CD14-positive monocyte (primary cell): ENCODE data around the gene SLC35A2. TPM values are rescaled to one million over a fixed set of nuclear protein-coding genes. Genes with fewer than 3 reads are reported as not detected.
"Not testable (repeated sequence)": the region's sequence is repeated elsewhere in the genome, so short reads cannot be mapped to it uniquely, and the experiment has no call there.

Source experiments
- DNase-seq, 3 donors: peaks; one replicate each; pipeline ENCODE4 v3.0.0-alpha.2; 2011 to 2022
- H2AFZ ChIP-seq: 2 replicates; pipeline ENCODE4 v1.6.0; 2012; ENCODE audit warnings: mild to moderate bottlenecking, low read depth, low read length, inconsistent platforms; ENCODE audit not compliant: insufficient read depth, poor library complexity, severe bottlenecking
- H3K27ac ChIP-seq, 2 donors: 1 replicate in 1 of 2; 2 replicates in 1 of 2; pipeline ENCODE4 v1.5.1; 2012 to 2013; ENCODE audit warnings: low read length in 2 of 2, control low read depth in 1 of 2, inconsistent platforms in 1 of 2, low read depth in 1 of 2, mild to moderate bottlenecking in 1 of 2
- H3K27me3 ChIP-seq, 2 donors: one replicate each; pipeline versions ENCODE4 v1.6.0 to v1.6.1; 2011 to 2013; ENCODE audit warnings: low read length in 2 of 2; ENCODE audit not compliant: control insufficient read depth in 2 of 2, insufficient read depth in 2 of 2
- H3K36me3 ChIP-seq, 2 donors: replicated peaks in 1 of 2; 1 replicate in 1 of 2; 2 replicates in 1 of 2; pipeline versions ENCODE4 v1.5.1 to v1.6.1; 2012 to 2013; ENCODE audit warnings: low read length in 2 of 2, control low read depth in 1 of 2, inconsistent platforms in 1 of 2, mild to moderate bottlenecking in 1 of 2; ENCODE audit not compliant: insufficient read depth in 2 of 2, control insufficient read depth in 1 of 2
- H3K4me1 ChIP-seq, 2 donors: 1 replicate in 1 of 2; 2 replicates in 1 of 2; pipeline versions ENCODE4 v1.5.1 to v1.6.1; 2012 to 2013; ENCODE audit warnings: low read length in 2 of 2, control low read depth in 1 of 2, inconsistent platforms in 1 of 2, mild to moderate bottlenecking in 1 of 2, moderate library complexity in 1 of 2; ENCODE audit not compliant: insufficient read depth in 2 of 2, control insufficient read depth in 1 of 2
- H3K4me2 ChIP-seq: replicated peaks from 2 replicates; pipeline ENCODE3; 2012; ENCODE audit warnings: low read length, moderate library complexity, mild to moderate bottlenecking; ENCODE audit not compliant: poor library complexity, severe bottlenecking; ENCODE audit errors: extremely low read depth
- H3K4me3 ChIP-seq, 3 experiments: fragments of 200-600 bp in 1 of 3; sonication (generic) in 1 of 3; replicated peaks in 1 of 3; 1 replicate in 2 of 3; 2 replicates in 1 of 3; pipeline ENCODE4 v1.5.1; 2011 to 2013; ENCODE audit warnings: low read length in 3 of 3, mild to moderate bottlenecking in 3 of 3, control low read depth in 2 of 3, low read depth in 2 of 3, inconsistent platforms in 1 of 3, moderate library complexity in 1 of 3
- H3K79me2 ChIP-seq: 2 replicates; pipeline ENCODE4 v1.6.0; 2012; ENCODE audit warnings: mild to moderate bottlenecking, control low read depth, inconsistent platforms, low read length, moderate library complexity; ENCODE audit not compliant: insufficient read depth
- H3K9ac ChIP-seq: 2 replicates; pipeline ENCODE4 v1.6.0; 2017; ENCODE audit warnings: low read length, mild to moderate bottlenecking; ENCODE audit not compliant: insufficient read depth, poor library complexity, severe bottlenecking
- H3K9me3 ChIP-seq, 2 donors: replicated peaks in 1 of 2; 1 replicate in 1 of 2; 2 replicates in 1 of 2; pipeline versions ENCODE4 v1.5.1 to v1.6.1; 2012 to 2013; ENCODE audit warnings: low read length in 2 of 2, control low read depth in 1 of 2; ENCODE audit not compliant: control insufficient read depth in 1 of 2, insufficient read depth in 1 of 2
- H4K20me1 ChIP-seq: 2 replicates; pipeline ENCODE4 v1.6.0; 2012; ENCODE audit warnings: mild to moderate bottlenecking, low read length, control low read depth, moderate library complexity; ENCODE audit not compliant: insufficient read depth
- H3K27ac Mint-ChIP-seq, 7 donors: one replicate each; pipeline ENCODE4 v1.8.0; 2020; ENCODE audit warnings: mild to moderate bottlenecking in 7 of 7, mixed read lengths in 7 of 7, moderate library complexity in 6 of 7, inconsistent platforms in 2 of 7
- H3K27me3 Mint-ChIP-seq, 3 donors: one replicate each; pipeline ENCODE4 v1.8.0; 2021 to 2022; ENCODE audit warnings: low read depth in 3 of 3, mild to moderate bottlenecking in 3 of 3, mixed read lengths in 3 of 3, moderate library complexity in 3 of 3, inconsistent platforms in 1 of 3
- H3K36me3 Mint-ChIP-seq, 2 donors: one replicate each; pipeline ENCODE4 v1.8.0; 2020; ENCODE audit warnings: mixed read lengths in 2 of 2, inconsistent platforms in 1 of 2, mild to moderate bottlenecking in 1 of 2
- H3K4me1 Mint-ChIP-seq: one replicate; pipeline ENCODE4 v1.8.0; 2020; ENCODE audit warnings: mild to moderate bottlenecking, mixed read lengths
- H3K4me3 Mint-ChIP-seq, 2 donors: one replicate each; pipeline ENCODE4 v1.8.0; 2020; ENCODE audit warnings: mild to moderate bottlenecking in 2 of 2, mixed read lengths in 2 of 2, moderate library complexity in 1 of 2
- H3K9me3 Mint-ChIP-seq, 7 donors: one replicate each; pipeline ENCODE4 v1.8.0; 2020 to 2022; ENCODE audit warnings: mixed read lengths in 7 of 7, mild to moderate bottlenecking in 6 of 7, moderate library complexity in 6 of 7, inconsistent platforms in 2 of 7
- CTCF ChIP-seq: fragments of 200-600 bp; IDR thresholded peaks from one replicate; pipeline ENCODE4 v1.8.0; 2022; ENCODE audit warnings: antibody characterized with exemption, mild to moderate bottlenecking
- WGBS: methylation state at CpG from one replicate; pipeline ENCODE4 v1.1.5; 2013; ENCODE audit warnings: missing lambda C conversion rate; ENCODE audit not compliant: insufficient coverage; 5-methylcytosine and 5-hydroxymethylcytosine counted together
- intact Hi-C, 2 donors: fragments of 100-400 bp; cut with micrococcal nuclease; formaldehyde crosslinking; loops; one replicate each; pipeline versions ENCODE4 v1.15.0 to v1.15.1; 2023
- polyA plus RNA-seq, 3 donors: library from polyadenylated mRNA; depleted of rRNA in 1 of 3; unstranded in 2 of 3; stranded (reverse) in 1 of 3; fragments of 300-500 nt in 2 of 3; fragments of >200 nt in 1 of 3; fragmentation: Illumina TruSeq in 2 of 3; gene quantifications; 1 replicate in 2 of 3; 2 replicates in 1 of 3; pipeline ENCODE4 v1.2.3, GENCODE V29; 2012 to 2021

The SLC35A2 gene
- polyA plus RNA-seq, 3 donors = 14.3 to 21.6 (median 18.4) TPM

GRCh38 chrX:48864210-48864609 lies 47.2 kb downstream of the SLC35A2 start:
- no peaks in the 10 kb centered on the region for H3K36me3 Mint-ChIP-seq
- H3K27ac Mint-ChIP-seq = peak overlapping the region in 1 of 7 donors; percentile 26
- Histone ChIP-seq H3K4me1 (peaks cover 0 to 2% of the 10 kb centered on the region in 2 donors), H3K4me3 (no peak overlapping the region), H3K27ac (no peak overlapping the region), H3K79me2 (no peaks in the 10 kb centered on the region), H3K36me3 (no peaks in the 10 kb centered on the region), H2AFZ (no peak overlapping the region), H3K27me3 (no peaks in the 10 kb centered on the region), H3K4me2 (no peak overlapping the region), H3K9ac (no peak overlapping the region), H4K20me1 (no peaks in the 10 kb centered on the region), H3K9me3 (no peaks in the 10 kb centered on the region)
- peaks cover 4 to 8% (median 5%) of the 10 kb centered on the region in 3 donors for H3K27me3 Mint-ChIP-seq
- DNase-seq = no peak
- WGBS = no CpG with 5 or more reads among the region's 4 CpGs
- TF ChIP-seq CTCF = no peak
- no peak overlapping the region for H3K4me3 Mint-ChIP-seq
- intact Hi-C loops = no loop called here
- H3K4me1 Mint-ChIP-seq = peaks cover 14% of the 10 kb centered on the region
- peaks cover 0 to 20% (median 0%) of the 10 kb centered on the region in 7 donors for H3K9me3 Mint-ChIP-seq

GRCh38 chrX:48854898-48855297 lies 56.5 kb downstream of the SLC35A2 start:
- H3K4me1 Mint-ChIP-seq = peaks cover 9% of the 10 kb centered on the region

GRCh38 chrX:48854121-48854804 lies 57.2 kb downstream of the SLC35A2 start:
- H3K4me3 Mint-ChIP-seq = not testable (repeated sequence)

More at GRCh38 chrX:48854898-48855297, 56.5 kb downstream of the SLC35A2 start:
- peaks cover 0 to 16% (median 6%) of the 10 kb centered on the region in 7 donors for H3K9me3 Mint-ChIP-seq
- H3K27me3 Mint-ChIP-seq = peaks cover 0 to 7% (median 3%) of the 10 kb centered on the region in 3 donors
- H3K79me2 ChIP-seq = no peaks in the 10 kb centered on the region
- H3K4me2 ChIP-seq = no peak overlapping the region
- no peak overlapping the region for H3K4me3 Mint-ChIP-seq
- intact Hi-C loops = no loop called here
- H3K36me3 ChIP-seq = no peaks in the 10 kb centered on the region
- H3K27me3 ChIP-seq = no peaks in the 10 kb centered on the region
- H3K27ac ChIP-seq = no peak overlapping the region
- no peaks in the 10 kb centered on the region for H3K36me3 Mint-ChIP-seq
- no peaks in the 10 kb centered on the region for H3K9me3 ChIP-seq
- WGBS = no CpG with 5 or more reads among the region's 5 CpGs
- no peaks in the 10 kb centered on the region for H4K20me1 ChIP-seq
- no peak overlapping the region for H3K4me3 ChIP-seq
- no peak overlapping the region for H2AFZ ChIP-seq
- no peak for TF ChIP-seq CTCF
- peaks cover 0 to 2% of the 10 kb centered on the region in 2 donors for H3K4me1 ChIP-seq
- DNase-seq = no peak
- no peak overlapping the region for H3K9ac ChIP-seq
- H3K27ac Mint-ChIP-seq = no peak overlapping the region

More at GRCh38 chrX:48854121-48854804, 57.2 kb downstream of the SLC35A2 start:
- H2AFZ ChIP-seq, H3K79me2 ChIP-seq, H3K27me3 Mint-ChIP-seq, H3K27me3 ChIP-seq, H3K36me3 ChIP-seq, H3K27ac ChIP-seq, H3K4me1 Mint-ChIP-seq, H3K9ac ChIP-seq, DNase-seq, H3K4me3 ChIP-seq, H3K36me3 Mint-ChIP-seq, H4K20me1 ChIP-seq, intact Hi-C loops, H3K9me3 ChIP-seq, H3K4me1 ChIP-seq, H3K4me2 ChIP-seq: not testable (repeated sequence)
- Mint-ChIP-seq H3K9me3 (peaks cover 0 to 16% (median 6%) of the 10 kb centered on the region in 7 donors), H3K27ac (peak overlapping the region in 1 of 7 donors; percentile 13)
- 95% methylated on average over 4 of the region's 12 CpGs for WGBS
